K562 (cell line): ENCODE data around the gene MYH9. TPM values are rescaled to one million over a fixed set of nuclear protein-coding genes. Genes with fewer than 3 reads are reported as not detected.

Source experiments
- CBFA2T3 ChIP-seq: fragments of 450-650 bp; IDR thresholded peaks from 2 replicates; pipeline ENCODE4 v1.6.1; 2017
- EP300 ChIP-seq: IDR thresholded peaks from 2 replicates; pipeline ENCODE4 v1.6.1; 2012; ENCODE audit warnings: low read length, improper control_type of control experiment
- ERF ChIP-seq: fragments of 450-650 bp; formaldehyde crosslinking; IDR thresholded peaks from 2 replicates; pipeline ENCODE4 v1.4.0; 2020; ENCODE audit warnings: mild to moderate bottlenecking, mixed read lengths
- FOXO4 ChIP-seq: fragments of 450-650 bp; formaldehyde crosslinking; IDR thresholded peaks from 2 replicates; pipeline ENCODE4 v1.4.0; 2020; ENCODE audit warnings: mild to moderate bottlenecking, moderate library complexity
- GMEB1 ChIP-seq: fragments of 250-450 bp; sonication (Bioruptor Pico); IDR thresholded peaks from 2 replicates; pipeline ENCODE4 v1.4.0; 2020; ENCODE audit warnings: mild to moderate bottlenecking
- HDGF ChIP-seq: fragments of 450-650 bp; IDR thresholded peaks from 2 replicates; pipeline ENCODE4 v1.6.1; 2016
- HIVEP1 ChIP-seq: fragments of 250-450 bp; sonication (Bioruptor Pico); IDR thresholded peaks from 2 replicates; pipeline ENCODE4 v1.4.0; 2020; ENCODE audit warnings: mild to moderate bottlenecking
- JUNB ChIP-seq: fragments of 450-650 bp; formaldehyde crosslinking; conservative IDR thresholded peaks from 2 replicates; pipeline ENCODE4 v1.4.0; 2020; ENCODE audit warnings: mild to moderate bottlenecking
- KDM1A ChIP-seq, 2 experiments: fragments of 450-650 bp; IDR thresholded peaks; 2 replicates each; pipeline ENCODE4 v1.6.1; 2016; ENCODE audit warnings: mild to moderate bottlenecking in 2 of 2
- KLF10 ChIP-seq: fragments of 250-450 bp; sonication (Bioruptor Pico); IDR thresholded peaks from 2 replicates; pipeline ENCODE4 v1.6.1; 2021; ENCODE audit warnings: matching md5 sums
- NCOA1 ChIP-seq: fragments of 450-650 bp; IDR thresholded peaks from 2 replicates; pipeline ENCODE4 v1.6.1; 2016; ENCODE audit warnings: low read depth
- NCOR1 ChIP-seq: fragments of 450-650 bp; IDR thresholded peaks from 2 replicates; pipeline ENCODE4 v1.6.1; 2016; ENCODE audit warnings: mild to moderate bottlenecking, moderate library complexity
- NFIC ChIP-seq: fragments of 450-650 bp; IDR thresholded peaks from 2 replicates; pipeline ENCODE4 v1.6.1; 2017; ENCODE audit warnings: mild to moderate bottlenecking, inconsistent platforms
- NR2F6 ChIP-seq: fragments of 450-650 bp; formaldehyde crosslinking; IDR thresholded peaks from 2 replicates; pipeline ENCODE4 v1.4.0; 2020; ENCODE audit warnings: mild to moderate bottlenecking
- PHB ChIP-seq: fragments of 250-450 bp; sonication (Bioruptor Pico); IDR thresholded peaks from 2 replicates; pipeline ENCODE4 v1.5.0; 2021
- POU5F1 ChIP-seq: fragments of 150-350 bp; IDR thresholded peaks from 2 replicates; pipeline ENCODE4 v1.6.1; 2014; ENCODE audit warnings: borderline replicate concordance, low read length, low read depth, mild to moderate bottlenecking; ENCODE audit not compliant: partially characterized antibody
- RCOR1 ChIP-seq, 2 experiments: IDR thresholded peaks; 2 replicates each; pipeline ENCODE4 v1.6.1; 2012; ENCODE audit warnings: low read depth in 2 of 2, low read length in 2 of 2, borderline replicate concordance in 1 of 2, improper control_type of control experiment in 1 of 2
- SIRT6 ChIP-seq: IDR thresholded peaks from one replicate; pipeline ENCODE4 v1.6.1; 2012; ENCODE audit warnings: low read depth, mild to moderate bottlenecking, control low read depth, inconsistent platforms, low read length, moderate library complexity
- SMAD1 ChIP-seq: fragments of 150-350 bp; IDR thresholded peaks from 2 replicates; pipeline ENCODE4 v1.6.1; 2014; ENCODE audit warnings: low read length, low read depth; ENCODE audit not compliant: partially characterized antibody
- SMARCC2 ChIP-seq: fragments of 450-650 bp; IDR thresholded peaks from 2 replicates; pipeline ENCODE4 v1.6.1; 2017; ENCODE audit warnings: antibody characterized with exemption, moderate library complexity, mild to moderate bottlenecking, low read depth
- SOX6 ChIP-seq: fragments of 450-650 bp; IDR thresholded peaks from 2 replicates; pipeline ENCODE4 v1.6.1; 2014; ENCODE audit warnings: mild to moderate bottlenecking
- SREBF1 ChIP-seq: fragments of 150-350 bp; IDR thresholded peaks from 2 replicates; pipeline ENCODE4 v1.6.1; 2014; ENCODE audit warnings: antibody characterized with exemption, low read depth, low read length, borderline replicate concordance
- SREBF2 ChIP-seq: sonication (generic); formaldehyde crosslinking; IDR thresholded peaks from 2 replicates; pipeline ENCODE4 v1.4.0; 2020; ENCODE audit warnings: mild to moderate bottlenecking, missing genetic modification reagents
- THRA ChIP-seq: fragments of 450-650 bp; IDR thresholded peaks from 2 replicates; pipeline ENCODE4 v1.6.1; 2017; ENCODE audit warnings: mild to moderate bottlenecking, moderate library complexity
- ZNF124 ChIP-seq: sonication (generic); formaldehyde crosslinking; IDR thresholded peaks from 2 replicates; pipeline ENCODE4 v1.8.1; 2022; ENCODE audit warnings: missing genetic modification reagents
- polyA plus RNA-seq, 8 experiments: library from polyadenylated mRNA; depleted of rRNA in 4 of 8; stranded (reverse) in 5 of 8; unstranded in 3 of 8; fragments of >200 nt; fragmentation: Nextera tagmentation in 2 of 8; fragmentation: Illumina TruSeq in 1 of 8; extraction: Ambion mirVana in 2 of 8; extraction: Trizol in 1 of 8; gene quantifications; 2 replicates each; pipeline versions ENCODE4 v1.2.1 to v1.2.3, GENCODE V29; 2011 to 2014; ENCODE audit warnings: inconsistent platforms in 1 of 8, missing spikeins in 1 of 8
- total RNA-seq, 7 experiments: library from RNA; depleted of rRNA in 6 of 7; stranded (reverse); fragments of >200 nt in 6 of 7; fragmentation: Illumina TruSeq in 2 of 7; extraction: Trizol in 2 of 7; gene quantifications; 2 replicates each; pipeline versions ENCODE4 v1.2.1 to v1.2.3, GENCODE V29; 2011 to 2021; ENCODE audit warnings: low replicate concordance in 1 of 7

Gene MYH9
- total and polyA plus RNA-seq, 9 of the 15 experiments (the other 6 are each of a cell fraction or from before 2014, with no cell fraction given) = 0.71 to 111 (median 24.6) TPM

- TF ChIP-seq PHB (CRISPR knock-in tag) (no peak), RCOR1 (IDR thresholded peaks at IDR 0.05; ENCODE audit: borderline replicate concordance in 1 of 2, low read depth in 2 of 2, low read length in 2 of 2) (peak in 1 of 2 experiments; percentile 41; a peak in 2 of 4 replicates), HDGF (no peak), SREBF1 (no peak), SMAD1 (peak; percentile 64), GMEB1 (CRISPR knock-in tag) (no peak), ERF (CRISPR knock-in tag) (no peak), CBFA2T3 (peak; percentile 90), SIRT6 (no peak), SREBF2 (CRISPR knock-in tag) (no peak), NFIC (peak; percentile 100), FOXO4 (CRISPR knock-in tag) (no peak), JUNB (CRISPR knock-in tag) (no peak), KLF10 (no peak), SOX6 (peak; percentile 59), NR2F6 (CRISPR knock-in tag) (no peak), POU5F1 (no peak), NCOR1 (peak; percentile 71), THRA (no peak), ZNF124 (CRISPR knock-in tag) (no peak), KDM1A (IDR thresholded peaks at IDR 0.05) (peak; percentile 62 to 64; a peak in 3 of 4 replicates), NCOA1 (no peak), SMARCC2 (peak; percentile 63; the same call in 1 of the 2 replicates), EP300 (peak; percentile 67; the same call in 1 of the 2 replicates), HIVEP1 (CRISPR knock-in tag) (no peak)
Measured at GRCh38 chr22:36369922-36370791, 17.6 kb downstream of the MYH9 start (continued).
